ENCODE measurements around the gene KCNMB2. TPM values are rescaled to one million over a fixed set of nuclear protein-coding genes. Genes with fewer than 3 reads are reported as not detected.

Gene KCNMB2
- total RNA-seq, 2 donors from 2014 or later = not detected

DNA sequence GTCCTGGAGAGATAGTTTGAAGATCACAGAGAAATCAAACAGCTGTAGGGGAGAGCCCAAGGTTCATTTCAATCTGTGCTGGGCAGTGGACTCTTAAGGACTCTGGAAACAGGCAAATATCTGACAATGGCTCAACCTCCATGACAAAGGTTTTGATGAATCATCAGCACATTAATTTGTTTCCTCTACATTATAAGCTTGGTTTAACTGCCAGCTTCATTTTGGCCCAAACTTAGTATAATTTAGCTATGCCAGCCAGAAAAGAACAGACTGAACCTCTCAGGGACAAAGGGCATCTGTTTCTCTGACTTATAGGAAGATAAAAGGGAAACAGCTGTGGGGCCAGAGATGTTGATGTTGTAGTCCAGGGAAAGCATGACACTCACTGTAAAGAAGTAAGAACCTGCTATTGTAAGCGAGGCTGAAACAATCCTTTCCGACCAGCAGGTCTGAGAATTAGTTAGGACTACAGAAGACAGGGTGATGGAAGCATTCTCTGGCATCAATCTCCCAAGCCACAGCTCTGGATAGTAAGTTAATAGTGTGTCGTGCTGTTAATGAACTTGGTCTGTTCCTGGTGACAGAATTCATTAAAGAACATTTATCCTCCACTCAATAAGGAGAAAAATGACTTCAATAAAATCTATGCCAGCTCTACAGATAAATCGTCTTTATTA, 110.1 kb downstream of the KCNMB2 start:
- Mint-ChIP-seq H3K4me1 (no peaks in the 10 kb centered on the region), H3K27ac (no peak overlapping the region), H3K36me3 (ENCODE audit: low read depth) (no peaks in the 10 kb centered on the region), H3K4me3 (no peak overlapping the region), H3K27me3 (peaks cover 4% of the 10 kb centered on the region)
- H3K9me3 ChIP-seq (ENCODE audit: control insufficient read depth, low read length, poor library complexity, severe bottlenecking) = peaks cover 2% of the 10 kb centered on the region
- no peak for ATAC-seq
- no peak for DNase-seq

DNA sequence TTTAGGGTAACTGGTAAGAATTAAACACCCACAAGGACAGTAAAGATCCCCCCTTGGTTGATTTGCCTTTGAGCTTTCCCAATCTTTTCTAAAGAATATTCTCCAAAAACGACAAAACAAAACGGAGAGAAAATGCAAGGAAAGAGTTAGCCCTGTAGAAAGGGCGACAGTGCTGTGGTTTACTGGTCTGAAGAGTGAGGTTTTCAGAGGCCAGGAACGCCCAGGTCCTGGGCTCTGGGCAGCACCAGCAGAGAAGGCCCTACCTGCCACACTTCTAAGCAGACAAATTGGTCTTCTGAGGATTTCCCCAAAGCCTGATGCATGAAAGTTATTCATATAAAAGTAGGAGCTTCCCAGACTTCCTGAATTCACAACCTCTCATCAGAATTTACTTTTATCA, 119.3 kb downstream of the KCNMB2 start:
- H3K36me3 Mint-ChIP-seq (ENCODE audit: low read depth) = no peaks in the 10 kb centered on the region
- no peak overlapping the region for H3K4me3 Mint-ChIP-seq
- no peaks in the 10 kb centered on the region for H3K9me3 ChIP-seq (ENCODE audit: control insufficient read depth, low read length, poor library complexity, severe bottlenecking)
- H3K27me3 Mint-ChIP-seq = no peaks in the 10 kb centered on the region
- DNase-seq (no peak), ATAC-seq (no peak)
- no peaks in the 10 kb centered on the region for H3K4me1 Mint-ChIP-seq
- H3K27ac Mint-ChIP-seq = no peak overlapping the region

DNA sequence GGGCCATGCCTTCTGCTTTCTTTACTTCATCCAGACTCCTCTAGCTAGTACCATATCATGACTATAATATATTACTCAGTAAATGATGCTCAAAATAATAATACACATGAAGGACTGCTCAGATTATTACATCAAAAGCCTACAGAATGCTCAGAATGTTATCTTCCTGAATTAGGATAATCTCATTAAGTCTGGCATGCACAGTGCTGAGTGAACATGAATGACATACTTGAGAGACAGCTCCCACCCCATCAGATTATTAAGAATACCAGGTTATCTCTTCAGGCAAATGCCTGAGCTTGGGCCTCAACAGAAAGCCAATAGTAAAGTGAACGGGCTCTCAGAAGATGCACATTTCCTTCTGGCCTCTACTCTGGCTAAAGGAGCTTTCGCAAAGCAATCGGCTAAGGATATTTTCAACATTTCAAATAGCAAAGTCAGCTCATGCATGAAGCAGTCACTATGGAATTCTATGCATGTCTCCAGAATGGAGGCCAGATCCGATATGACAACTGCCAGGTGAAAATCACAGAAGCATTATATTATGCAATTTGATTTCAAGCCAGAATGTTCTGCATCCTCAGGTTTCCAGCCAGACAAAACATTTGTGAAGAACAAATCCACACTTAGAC, 122.6 kb downstream of the KCNMB2 start:
- H3K4me1 Mint-ChIP-seq = no peaks in the 10 kb centered on the region
- ATAC-seq = no peak
- DNase-seq = no peak
- H3K36me3 Mint-ChIP-seq (ENCODE audit: low read depth) = no peaks in the 10 kb centered on the region
- H3K27me3 Mint-ChIP-seq = peaks cover 2% of the 10 kb centered on the region
- H3K9me3 ChIP-seq (ENCODE audit: control insufficient read depth, low read length, poor library complexity, severe bottlenecking) = no peaks in the 10 kb centered on the region
- no peak overlapping the region for H3K27ac Mint-ChIP-seq
- H3K4me3 Mint-ChIP-seq = no peak overlapping the region

- Mint-ChIP-seq H3K36me3 (ENCODE audit: low read depth) (no peaks in the 10 kb centered on the region), H3K27ac (no peak overlapping the region), H3K4me3 (no peak overlapping the region), H3K27me3 (peaks cover 15% of the 10 kb centered on the region), H3K4me1 (no peaks in the 10 kb centered on the region)
- no peaks in the 10 kb centered on the region for H3K9me3 ChIP-seq (ENCODE audit: control insufficient read depth, low read length, poor library complexity, severe bottlenecking)
- DNase-seq = no peak
- no peak for ATAC-seq
Measured at GRCh38 chr3:178663201-178663934, 127.1 kb downstream of the KCNMB2 start.

DNA sequence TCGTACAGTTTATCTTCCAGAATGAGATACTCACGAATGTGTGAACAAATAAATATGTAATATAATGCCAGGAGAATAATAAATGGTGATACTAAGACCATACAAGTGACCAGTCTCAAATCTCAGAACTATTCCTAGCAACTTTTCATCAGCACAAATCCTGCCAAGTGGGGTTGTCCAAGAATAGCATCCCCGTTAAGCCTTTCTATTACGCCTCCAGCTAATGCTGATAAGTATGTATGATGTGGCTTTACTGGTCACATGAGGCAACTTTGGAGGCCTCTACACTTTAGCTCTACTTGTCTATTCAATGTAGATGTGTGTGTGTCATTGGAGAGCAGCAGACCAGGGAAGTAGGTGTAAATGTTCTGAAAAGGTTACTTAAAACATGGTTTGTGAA, 129.5 kb downstream of the KCNMB2 start:
- ATAC-seq (no peak), DNase-seq (no peak)
- Mint-ChIP-seq H3K36me3 (ENCODE audit: low read depth) (no peaks in the 10 kb centered on the region), H3K4me1 (peaks cover 4% of the 10 kb centered on the region), H3K27ac (no peak overlapping the region), H3K4me3 (no peak overlapping the region), H3K27me3 (peaks cover 21% of the 10 kb centered on the region)
- H3K9me3 ChIP-seq (ENCODE audit: control insufficient read depth, low read length, poor library complexity, severe bottlenecking) = no peaks in the 10 kb centered on the region

DNA sequence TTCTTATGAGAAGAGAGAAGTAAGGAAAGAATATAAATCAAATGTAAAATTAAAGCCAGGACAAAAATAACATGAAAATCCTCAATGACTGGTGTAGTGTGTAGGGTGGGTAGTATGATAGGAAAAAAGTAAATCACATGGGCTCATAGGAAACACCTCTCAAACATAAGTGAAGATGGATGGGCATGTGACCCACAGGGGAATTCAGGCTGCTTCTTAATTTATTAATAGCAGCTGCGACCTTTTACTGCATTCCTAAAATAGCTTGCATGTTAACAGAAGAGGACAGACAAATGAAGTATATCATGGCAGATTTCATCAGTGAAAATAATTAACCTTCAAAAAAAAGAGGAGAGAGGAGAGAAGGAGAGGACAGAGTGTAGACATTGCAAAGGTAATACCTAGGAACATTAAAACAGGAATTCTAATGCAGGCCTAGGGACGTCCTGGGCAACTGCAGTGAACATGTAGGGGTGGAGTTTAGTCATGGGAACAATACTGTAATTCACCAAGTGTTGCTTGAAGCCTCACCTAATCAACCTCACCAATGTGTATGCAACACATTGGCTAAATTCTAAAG, 132.9 kb downstream of the KCNMB2 start:
- H3K27me3 Mint-ChIP-seq = peaks cover 16% of the 10 kb centered on the region
- no peaks in the 10 kb centered on the region for H3K9me3 ChIP-seq (ENCODE audit: control insufficient read depth, low read length, poor library complexity, severe bottlenecking)
- H3K36me3 Mint-ChIP-seq (ENCODE audit: low read depth) = no peaks in the 10 kb centered on the region
- no peak overlapping the region for H3K4me3 Mint-ChIP-seq
- ATAC-seq (no peak), DNase-seq (no peak)
- peaks cover 4% of the 10 kb centered on the region for H3K4me1 Mint-ChIP-seq
- no peak overlapping the region for H3K27ac Mint-ChIP-seq

DNA sequence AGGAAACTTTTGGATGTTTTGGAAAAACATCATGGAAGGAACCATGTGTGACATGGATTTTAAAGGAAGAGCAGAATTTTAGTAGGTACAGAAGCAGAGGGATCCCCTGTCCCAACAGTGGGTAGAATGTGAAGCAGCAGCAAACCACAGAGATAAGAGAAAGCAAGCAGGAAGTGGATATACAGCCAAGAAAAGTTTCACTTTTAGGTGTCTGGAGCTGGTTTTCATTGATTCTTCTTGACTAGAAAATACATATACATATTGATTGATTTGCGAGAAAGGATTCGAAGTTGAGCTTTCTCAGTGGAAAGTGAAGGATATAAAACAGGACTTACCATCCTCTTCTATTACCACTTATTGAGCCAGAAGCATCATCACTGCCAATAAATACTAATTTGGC, 133.5 kb downstream of the KCNMB2 start:
- H3K4me3 Mint-ChIP-seq = no peak overlapping the region
- DNase-seq (no peak), ATAC-seq (no peak)
- H3K4me1 Mint-ChIP-seq = peaks cover 4% of the 10 kb centered on the region
- no peaks in the 10 kb centered on the region for H3K9me3 ChIP-seq (ENCODE audit: control insufficient read depth, low read length, poor library complexity, severe bottlenecking)
- H3K27me3 Mint-ChIP-seq = peaks cover 12% of the 10 kb centered on the region
- H3K27ac Mint-ChIP-seq = no peak overlapping the region
- H3K36me3 Mint-ChIP-seq (ENCODE audit: low read depth) = no peaks in the 10 kb centered on the region

DNA sequence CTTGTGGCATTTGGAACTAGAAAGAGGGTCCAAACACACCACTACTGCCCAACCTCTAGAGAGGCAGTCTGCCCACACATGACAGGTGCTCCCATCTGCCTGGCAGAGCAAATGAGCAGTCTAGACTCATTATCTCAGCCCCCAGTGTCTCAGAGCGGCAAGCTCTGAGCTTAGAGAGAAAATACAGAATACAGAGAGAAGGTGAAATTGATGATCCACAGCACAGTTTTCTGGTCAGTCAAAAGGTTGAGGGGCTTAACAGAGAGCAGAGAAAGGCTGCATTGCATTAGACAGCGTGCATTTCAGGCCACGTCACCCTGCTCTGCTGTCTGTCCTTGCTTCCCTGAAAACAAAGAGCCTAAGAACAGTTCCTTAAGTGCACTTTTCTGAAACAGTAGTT, 135.1 kb downstream of the KCNMB2 start:
- peaks cover 12% of the 10 kb centered on the region for H3K27me3 Mint-ChIP-seq
- H3K36me3 Mint-ChIP-seq (ENCODE audit: low read depth) = no peaks in the 10 kb centered on the region
- no peak overlapping the region for H3K4me3 Mint-ChIP-seq
- no peak overlapping the region for H3K27ac Mint-ChIP-seq
- no peak for ATAC-seq
- no peaks in the 10 kb centered on the region for H3K9me3 ChIP-seq (ENCODE audit: control insufficient read depth, low read length, poor library complexity, severe bottlenecking)
- H3K4me1 Mint-ChIP-seq = peaks cover 4% of the 10 kb centered on the region
- no peak for DNase-seq

GRCh38 chr3:178671791-178672190, 135.6 kb downstream of the KCNMB2 start:
- ATAC-seq (no peak), DNase-seq (no peak)
- Mint-ChIP-seq H3K36me3 (ENCODE audit: low read depth) (no peaks in the 10 kb centered on the region), H3K27me3 (peaks cover 12% of the 10 kb centered on the region), H3K4me3 (no peak overlapping the region), H3K4me1 (peaks cover 4% of the 10 kb centered on the region), H3K27ac (no peak overlapping the region)
- H3K9me3 ChIP-seq (ENCODE audit: control insufficient read depth, low read length, poor library complexity, severe bottlenecking) = no peaks in the 10 kb centered on the region

GRCh38 chr3:178672275-178672674, 136.0 kb downstream of the KCNMB2 start:
- Mint-ChIP-seq H3K36me3 (ENCODE audit: low read depth) (no peaks in the 10 kb centered on the region), H3K27me3 (peaks cover 12% of the 10 kb centered on the region), H3K27ac (no peak overlapping the region), H3K4me3 (no peak overlapping the region), H3K4me1 (peaks cover 4% of the 10 kb centered on the region)
- no peaks in the 10 kb centered on the region for H3K9me3 ChIP-seq (ENCODE audit: control insufficient read depth, low read length, poor library complexity, severe bottlenecking)
- ATAC-seq (no peak), DNase-seq (no peak)

DNA sequence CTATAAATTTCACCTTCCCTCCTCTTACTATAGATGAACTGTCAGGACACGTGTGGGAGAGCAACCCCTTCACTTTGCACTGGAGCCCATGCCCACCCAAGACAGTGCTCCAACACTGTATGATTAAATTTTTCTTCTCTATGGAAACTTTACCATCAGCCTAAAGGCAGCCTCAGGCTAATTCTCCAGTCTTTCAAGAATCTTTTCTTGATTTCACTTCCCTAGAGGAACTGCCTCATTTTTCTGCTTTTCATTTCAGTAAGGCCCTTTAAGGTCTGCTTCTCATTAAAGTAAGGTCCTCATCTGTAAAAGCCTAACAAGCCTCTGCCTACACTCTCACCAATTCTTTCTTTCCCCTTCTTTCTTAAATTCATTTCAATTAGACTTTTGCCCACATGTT, 137.3 kb downstream of the KCNMB2 start:
- H3K27ac Mint-ChIP-seq = no peak overlapping the region
- DNase-seq (no peak), ATAC-seq (no peak)
- H3K9me3 ChIP-seq (ENCODE audit: control insufficient read depth, low read length, poor library complexity, severe bottlenecking) = no peaks in the 10 kb centered on the region
- H3K36me3 Mint-ChIP-seq (ENCODE audit: low read depth) = no peaks in the 10 kb centered on the region
- H3K4me3 Mint-ChIP-seq = no peak overlapping the region
- peaks cover 4% of the 10 kb centered on the region for H3K4me1 Mint-ChIP-seq
- H3K27me3 Mint-ChIP-seq = peaks cover 4% of the 10 kb centered on the region

DNA sequence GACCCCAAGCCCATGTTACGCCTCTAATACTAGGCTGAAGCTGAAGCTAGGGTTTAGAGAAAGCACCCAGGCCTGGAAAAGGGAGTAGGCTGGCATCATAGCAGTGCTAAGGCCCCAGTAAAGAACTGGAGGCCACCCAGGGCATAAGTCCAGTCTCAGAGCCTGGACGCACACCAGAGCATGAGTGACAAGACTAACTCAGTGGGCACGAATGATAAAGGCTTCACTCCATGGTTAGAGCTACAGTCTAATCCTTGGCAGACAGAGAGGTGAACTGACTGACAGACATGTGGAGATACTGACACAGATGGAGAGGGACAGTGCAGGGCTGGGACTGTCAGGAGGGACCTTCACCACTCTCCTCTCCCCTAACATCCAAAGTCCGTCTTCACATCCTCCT, 139.8 kb downstream of the KCNMB2 start:
- H3K4me1 Mint-ChIP-seq = no peaks in the 10 kb centered on the region
- H3K4me3 Mint-ChIP-seq = no peak overlapping the region
- no peaks in the 10 kb centered on the region for H3K9me3 ChIP-seq (ENCODE audit: control insufficient read depth, low read length, poor library complexity, severe bottlenecking)
- H3K27me3 Mint-ChIP-seq = peaks cover 9% of the 10 kb centered on the region
- no peak overlapping the region for H3K27ac Mint-ChIP-seq
- no peak for DNase-seq
- ATAC-seq = no peak
- H3K36me3 Mint-ChIP-seq (ENCODE audit: low read depth) = no peaks in the 10 kb centered on the region

GRCh38 chr3:178676942-178677790, 140.9 kb downstream of the KCNMB2 start:
- Mint-ChIP-seq H3K4me1 (no peaks in the 10 kb centered on the region), H3K27ac (no peak overlapping the region), H3K4me3 (no peak overlapping the region), H3K27me3 (peaks cover 9% of the 10 kb centered on the region), H3K36me3 (ENCODE audit: low read depth) (no peaks in the 10 kb centered on the region)
- no peak for DNase-seq
- ATAC-seq = no peak
- no peaks in the 10 kb centered on the region for H3K9me3 ChIP-seq (ENCODE audit: control insufficient read depth, low read length, poor library complexity, severe bottlenecking)
